Testis (tissue), 3 donors: ENCODE data around the gene SRD5A3. TPM values are rescaled to one million over a fixed set of nuclear protein-coding genes. Genes with fewer than 3 reads are reported as not detected.
"Not testable (repeated sequence)": the region's sequence is repeated elsewhere in the genome, so short reads cannot be mapped to it uniquely, and the experiment has no call there.

Source experiments
- DNase-seq: peaks from one replicate; pipeline ENCODE4 v3.0.0-alpha.2; 2019
- H3K27ac ChIP-seq, 2 donors: fragments of 200-600 bp; sonication (generic); one replicate each; pipeline ENCODE4 v1.5.1; 2019
- H3K27me3 ChIP-seq: fragments of 200-600 bp; sonication (generic); one replicate; pipeline ENCODE4 v1.5.1; 2019
- H3K36me3 ChIP-seq: fragments of 200-600 bp; sonication (generic); one replicate; pipeline ENCODE4 v1.5.1; 2017; ENCODE audit warnings: low read depth; ENCODE audit errors: missing control alignments
- H3K4me1 ChIP-seq: fragments of 200-600 bp; sonication (generic); one replicate; pipeline ENCODE4 v1.5.1; 2019
- H3K4me3 ChIP-seq, 2 donors: fragments of 200-600 bp; sonication (generic); one replicate each; pipeline ENCODE4 v1.5.1; 2017 to 2019
- H3K9me3 ChIP-seq: fragments of 200-600 bp; sonication (generic); one replicate; pipeline ENCODE4 v1.5.1; 2017
- CTCF ChIP-seq, 3 experiments: fragments of 450-650 bp in 2 of 3; fragments of 200-600 bp in 1 of 3; sonication (generic) in 1 of 3; IDR thresholded peaks; one replicate each; pipeline ENCODE4 v1.5.1; 2016 to 2019; ENCODE audit warnings: antibody characterized with exemption in 3 of 3, mild to moderate bottlenecking in 2 of 3, moderate library complexity in 1 of 3
- POLR2A ChIP-seq: fragments of 450-650 bp; IDR thresholded peaks from one replicate; pipeline ENCODE4 v1.6.1; 2017; ENCODE audit warnings: antibody characterized with exemption, mild to moderate bottlenecking, moderate library complexity
- WGBS, 2 donors: methylation state at CpG; one replicate each; pipeline ENCODE4 v1.1.5; 2018; 5-methylcytosine and 5-hydroxymethylcytosine counted together
- intact Hi-C: fragments of 100-400 bp; cut with DNase I; formaldehyde crosslinking; loops from one replicate; pipeline ENCODE4 v1.15.1; 2023; ENCODE audit warnings: low total_unique reads
- polyA plus RNA-seq: library from polyadenylated mRNA; stranded (reverse); fragments of 350-450 nt; fragmentation: Illumina TruSeq; extraction: RNeasy Lipid Tissue Mini Kit (QIAGEN cat#74804); gene quantifications from one replicate; pipeline ENCODE4 v1.2.3, GENCODE V29; 2014; ENCODE audit warnings: low read depth, low replicate concordance; ENCODE audit not compliant: insufficient read depth
- total RNA-seq, 2 donors: library from RNA; depleted of rRNA; stranded (reverse); fragments of >200 nt; gene quantifications; one replicate each; pipeline ENCODE4 v1.2.3, GENCODE V29; 2016

The SRD5A3 gene
- total and polyA plus RNA-seq, 3 donors from 2014 or later, result 4.9 to 8.0 (median 7.8) TPM

GRCh38 chr4:55348466-55348865, 2.4 kb downstream of the SRD5A3 start:
- Histone ChIP-seq H3K27ac (no peak overlapping the region), H3K4me1 (peaks cover 8% of the 10 kb centered on the region), H3K27me3 (no peaks in the 10 kb centered on the region), H3K4me3 (no peak overlapping the region), H3K9me3 (no peaks in the 10 kb centered on the region), H3K36me3 (no peaks in the 10 kb centered on the region)
- WGBS, 2 donors, result 78 to 92% methylated on average over 3 of the region's 3 CpGs
- TF ChIP-seq POLR2A, result no peak
- no peak for TF ChIP-seq CTCF (IDR thresholded peaks at IDR 0.05)
- intact Hi-C loops, result no loop called here
- no peak for DNase-seq

GRCh38 chr4:55350870-55351269, 4.8 kb downstream of the SRD5A3 start:
- H3K27me3 ChIP-seq, H3K36me3 ChIP-seq, DNase-seq, intact Hi-C loops, H3K4me3 ChIP-seq, H3K27ac ChIP-seq, H3K9me3 ChIP-seq, H3K4me1 ChIP-seq: not testable (repeated sequence)
- 94 to 96% methylated on average over 10 of the region's 10 CpGs for WGBS, 2 donors

- intact Hi-C loops, result no loop called here
- Histone ChIP-seq H3K4me1 (peaks cover 6% of the 10 kb centered on the region), H3K4me3 (no peak overlapping the region), H3K36me3 (no peaks in the 10 kb centered on the region), H3K27ac (no peak overlapping the region), H3K9me3 (no peaks in the 10 kb centered on the region), H3K27me3 (no peaks in the 10 kb centered on the region)
- TF ChIP-seq CTCF (IDR thresholded peaks at IDR 0.05) (no peak), POLR2A (no peak)
- no peak for DNase-seq
Measured at GRCh38 chr4:55351824-55352223, 5.8 kb downstream of the SRD5A3 start.

GRCh38 chr4:55352726-55353125, 6.7 kb downstream of the SRD5A3 start:
- H3K4me1 ChIP-seq, result no peaks in the 10 kb centered on the region
- no peaks in the 10 kb centered on the region for H3K9me3 ChIP-seq
- H3K27me3 ChIP-seq, result no peaks in the 10 kb centered on the region
- H3K36me3 ChIP-seq, result no peaks in the 10 kb centered on the region
- DNase-seq, result no peak
- intact Hi-C loops, result no loop called here
- H3K27ac ChIP-seq, result no peak overlapping the region
- no peak for TF ChIP-seq CTCF (IDR thresholded peaks at IDR 0.05)
- no peak for TF ChIP-seq POLR2A
- no peak overlapping the region for H3K4me3 ChIP-seq
- WGBS, 2 donors, result 93 to 98% methylated on average over 2 of the region's 2 CpGs

GRCh38 chr4:55353228-55353747, 7.2 kb downstream of the SRD5A3 start:
- H3K9me3 ChIP-seq, H3K4me3 ChIP-seq, H3K27me3 ChIP-seq, H3K27ac ChIP-seq, DNase-seq, H3K4me1 ChIP-seq, H3K36me3 ChIP-seq, intact Hi-C loops: not testable (repeated sequence)
- whole genome bisulfite sequencing, 2 donors, result 80 to 93% methylated on average over 13 of the region's 13 CpGs

GRCh38 chr4:55354648-55355047, 8.6 kb downstream of the SRD5A3 start:
- Histone ChIP-seq H3K27me3 (no peaks in the 10 kb centered on the region), H3K4me3 (no peak overlapping the region), H3K9me3 (no peaks in the 10 kb centered on the region), H3K4me1 (peaks cover 9% of the 10 kb centered on the region), H3K36me3 (no peaks in the 10 kb centered on the region), H3K27ac (no peak overlapping the region)
- 82 to 83% methylated on average over 8 of the region's 8 CpGs for WGBS, 2 donors
- DNase-seq, result no peak
- TF ChIP-seq CTCF (IDR thresholded peaks at IDR 0.05), result no peak
- TF ChIP-seq POLR2A, result no peak
- intact Hi-C loops, result no loop called here
